Stimulated activated CD8-positive, alpha-beta memory T cell treated with anti-CD3 and anti-CD28 coated beads, Interleukin-7, amount 100 ng/mL, for 24 hours (primary cell): ENCODE measurements around the gene LLCFC1.

Experiments used
- DNase-seq: peaks from one replicate; pipeline ENCODE4 v3.0.0-alpha.2; 2020; ENCODE audit warnings: low read depth

LLCFC1 gene

GRCh38 chr7:142939226-142939910 is at the start of gene LLCFC1:
LLCFC1 (plus strand) TSS chr7:142939484; CDS start chr7:142939622, 138 bp downstream.
- DNase-seq = no peak

- DNase-seq = no peak
These were observed 49.5 kb upstream of the LLCFC1 start for GRCh38 chr7:142889816-142890215.

GRCh38 chr7:142890874-142891485 is 48.3 kb upstream of the LLCFC1 start:
- DNase-seq = no peak

GRCh38 chr7:142891490-142892082 is 47.7 kb upstream of the LLCFC1 start:
- DNase-seq = no peak

GRCh38 chr7:142892951-142893350 is 46.3 kb upstream of the LLCFC1 start:
- DNase-seq = no peak

GRCh38 chr7:142894112-142894984 is 44.9 kb upstream of the LLCFC1 start:
- no peak for DNase-seq

GRCh38 chr7:142894985-142895593 is 44.2 kb upstream of the LLCFC1 start:
- DNase-seq = no peak

GRCh38 chr7:142896151-142896550 is 43.1 kb upstream of the LLCFC1 start:
- DNase-seq = no peak

- no peak for DNase-seq
These were observed 42.4 kb upstream of the LLCFC1 start for GRCh38 chr7:142896741-142897379.

GRCh38 chr7:142897691-142898090 is 41.6 kb upstream of the LLCFC1 start:
- DNase-seq = no peak

- DNase-seq = no peak
These were observed 40.7 kb upstream of the LLCFC1 start for GRCh38 chr7:142898377-142899170.

- no peak for DNase-seq
These were observed 39.6 kb upstream of the LLCFC1 start for GRCh38 chr7:142899661-142900060.

GRCh38 chr7:142901426-142902259 is 37.6 kb upstream of the LLCFC1 start:
- no peak for DNase-seq

- no peak for DNase-seq
These were observed 35.2 kb upstream of the LLCFC1 start for GRCh38 chr7:142904128-142904527.

GRCh38 chr7:142905759-142906158 is 33.5 kb upstream of the LLCFC1 start:
- DNase-seq = no peak

- DNase-seq = no peak
These were observed 32.6 kb upstream of the LLCFC1 start for GRCh38 chr7:142906643-142907042.

GRCh38 chr7:142908290-142908689 is 31.0 kb upstream of the LLCFC1 start:
- no peak for DNase-seq

- no peak for DNase-seq
These were observed 30.1 kb upstream of the LLCFC1 start for GRCh38 chr7:142908921-142909890.

- no peak for DNase-seq
These were observed 29.3 kb upstream of the LLCFC1 start for GRCh38 chr7:142910031-142910433.
